SK-N-SH (cell line): ENCODE results near the gene DCAF11. TPM values are rescaled to one million over a fixed set of nuclear protein-coding genes. Genes with fewer than 3 reads are reported as not detected.

Experiments used
- CTCF ChIA-PET: fragments of 300-600, 350-600 bp; formaldehyde crosslinking; extraction: SDS; loops from one replicate; lab custom pipeline; 2021; lab: Yijun Ruan, JAX
- POLR2A ChIA-PET: fragments of 350-600 bp; sonication (Branson Sonifier 250); formaldehyde crosslinking; extraction: SDS; loops from one replicate; lab custom pipeline; 2020; ENCODE audit warnings: antibody characterized with exemption, inconsistent platforms; lab: Yijun Ruan, JAX
- DNase-seq: peaks from one replicate; pipeline ENCODE4 v3.0.0; 2012
- H2AFZ ChIP-seq: fragments of 200-600 bp; sonication (generic); 2 replicates; pipeline ENCODE4 v1.8.1; 2016; ENCODE audit warnings: antibody characterized with exemption, mild to moderate bottlenecking, low read depth
- H3F3A ChIP-seq: fragments of 200-600 bp; sonication (generic); replicated peaks from 2 replicates; pipeline ENCODE3; 2016; ENCODE audit warnings: antibody characterized with exemption, mild to moderate bottlenecking; ENCODE audit not compliant: insufficient read depth
- H3K27ac ChIP-seq, 2 experiments: fragments of 200-500 bp in 1 of 2; fragments of 200-600 bp in 1 of 2; sonication (Bioruptor generic) in 1 of 2; sonication (generic), shearing (Covaris generic) in 1 of 2; 2 replicates each; pipeline versions ENCODE4 v1.5.1 to v1.6.1; 2014 to 2016; ENCODE audit warnings: low read depth in 2 of 2, inconsistent platforms in 1 of 2, low read length in 1 of 2, mild to moderate bottlenecking in 1 of 2, mixed read lengths in 1 of 2
- H3K27me3 ChIP-seq: fragments of 200-600 bp; sonication (generic), shearing (Covaris generic); 2 replicates; pipeline ENCODE4 v1.6.1; 2016; ENCODE audit warnings: mixed run types; ENCODE audit not compliant: insufficient read depth
- H3K36me3 ChIP-seq, 2 experiments: fragments of 200-500 bp in 1 of 2; fragments of 200-600 bp in 1 of 2; sonication (Bioruptor generic) in 1 of 2; sonication (generic) in 1 of 2; replicated peaks in 1 of 2; 2 replicates each; pipeline versions ENCODE3 to v1.5.1; 2014 to 2016; ENCODE audit warnings: low read length in 1 of 2, mild to moderate bottlenecking in 1 of 2; ENCODE audit not compliant: insufficient read depth in 2 of 2, control insufficient read depth in 1 of 2
- H3K4me1 ChIP-seq, 2 experiments: fragments of 200-500 bp in 1 of 2; fragments of 200-600 bp in 1 of 2; sonication (Bioruptor generic) in 1 of 2; sonication (generic), shearing (Covaris generic) in 1 of 2; 2 replicates each; pipeline versions ENCODE4 v1.5.1 to v1.6.1; 2014 to 2016; ENCODE audit warnings: low read depth in 1 of 2, low read length in 1 of 2, mixed run types in 1 of 2; ENCODE audit not compliant: insufficient read depth in 2 of 2, control insufficient read depth in 1 of 2
- H3K4me2 ChIP-seq: fragments of 200-600 bp; sonication (generic), shearing (Covaris generic); 2 replicates; pipeline ENCODE4 v1.6.1; 2017; ENCODE audit warnings: mixed run types
- H3K4me3 ChIP-seq, 2 experiments: fragments of 200-500 bp in 1 of 2; fragments of 200-600 bp in 1 of 2; sonication (Bioruptor generic) in 1 of 2; sonication (generic), shearing (Covaris generic) in 1 of 2; 2 replicates each; pipeline versions ENCODE4 v1.5.1 to v1.8.1; 2014 to 2016; ENCODE audit warnings: low read depth in 2 of 2, inconsistent platforms in 1 of 2, low read length in 1 of 2, mild to moderate bottlenecking in 1 of 2, mixed read lengths in 1 of 2, moderate library complexity in 1 of 2
- H3K79me2 ChIP-seq: fragments of 200-600 bp; sonication (generic); 2 replicates; pipeline ENCODE4 v1.8.1; 2017; ENCODE audit warnings: mild to moderate bottlenecking; ENCODE audit not compliant: insufficient read depth
- H3K9ac ChIP-seq: fragments of 200-600 bp; sonication (generic); 2 replicates; pipeline ENCODE4 v1.6.1; 2017; ENCODE audit warnings: mixed run types
- H3K9me2 ChIP-seq: fragments of 200-600 bp; sonication (generic); 2 replicates; pipeline ENCODE4 v1.6.1; 2017; ENCODE audit warnings: mixed run types
- H3K9me3 ChIP-seq: fragments of 200-600 bp; sonication (generic); 2 replicates; pipeline ENCODE4 v1.6.1; 2017; ENCODE audit warnings: mixed run types, mild to moderate bottlenecking, moderate library complexity
- H4K20me1 ChIP-seq: fragments of 200-600 bp; sonication (generic); 2 replicates; pipeline ENCODE4 v1.6.1; 2017; ENCODE audit warnings: mild to moderate bottlenecking, mixed run types; ENCODE audit not compliant: insufficient read depth
- CHD2 ChIP-seq: fragments of 150-350 bp; IDR thresholded peaks from 2 replicates; pipeline ENCODE4 v1.6.1; 2018; ENCODE audit warnings: low read length; ENCODE audit not compliant: partially characterized antibody
- CTCF ChIP-seq: fragments of 200-600 bp; sonication (generic); IDR thresholded peaks from 2 replicates; pipeline ENCODE4 v1.6.1; 2017; ENCODE audit warnings: antibody characterized with exemption, mild to moderate bottlenecking, moderate library complexity
- ELF1 ChIP-seq: IDR thresholded peaks from 2 replicates; pipeline ENCODE4 v1.4.0; 2012
- EZH2phosphoT487 ChIP-seq: fragments of 200-600 bp; sonication (generic); IDR thresholded peaks from 2 replicates; pipeline ENCODE4 v1.6.1; 2017; ENCODE audit warnings: low read depth, mixed run types, mild to moderate bottlenecking, antibody characterized with exemption, moderate library complexity, borderline replicate concordance
- FOSL2 ChIP-seq: IDR thresholded peaks from 2 replicates; pipeline ENCODE4 v1.4.0; 2012; ENCODE audit warnings: low read depth, mild to moderate bottlenecking, moderate library complexity, borderline replicate concordance
- FOXM1 ChIP-seq: IDR thresholded peaks from 2 replicates; pipeline ENCODE4 v1.4.0; 2012; ENCODE audit warnings: low read depth, mild to moderate bottlenecking
- GABPA ChIP-seq: IDR thresholded peaks from 2 replicates; pipeline ENCODE4 v1.4.0; 2012; ENCODE audit warnings: low read depth, mild to moderate bottlenecking
- JUND ChIP-seq: IDR thresholded peaks from 2 replicates; pipeline ENCODE4 v1.4.0; 2012
- NFIC ChIP-seq: IDR thresholded peaks from 2 replicates; pipeline ENCODE4 v1.4.0; 2012; ENCODE audit warnings: borderline replicate concordance
- REST ChIP-seq: IDR thresholded peaks from 2 replicates; pipeline ENCODE4 v1.6.1; 2012; ENCODE audit warnings: mild to moderate bottlenecking, low read depth, low read length, moderate library complexity
- TAF1 ChIP-seq: IDR thresholded peaks from 2 replicates; pipeline ENCODE4 v1.6.1; 2012; ENCODE audit warnings: low read depth, mild to moderate bottlenecking, low read length, moderate library complexity, borderline replicate concordance
- TCF12 ChIP-seq: IDR thresholded peaks from 2 replicates; pipeline ENCODE4 v1.4.0; 2012
- TEAD4 ChIP-seq: IDR thresholded peaks from 2 replicates; pipeline ENCODE4 v1.4.0; 2012; ENCODE audit warnings: mild to moderate bottlenecking, borderline replicate concordance; ENCODE audit not compliant: insufficient read depth
- USF1 ChIP-seq: IDR thresholded peaks from 2 replicates; pipeline ENCODE4 v1.4.0; 2012; ENCODE audit warnings: low read depth, borderline replicate concordance
- USF2 ChIP-seq: fragments of 150-350 bp; IDR thresholded peaks from 2 replicates; pipeline ENCODE4 v1.6.1; 2017; ENCODE audit warnings: antibody characterized with exemption, low read length, low read depth, borderline replicate concordance
- ZBTB33 ChIP-seq: IDR thresholded peaks from 2 replicates; pipeline ENCODE4 v1.4.0; 2012; ENCODE audit warnings: low read depth, borderline replicate concordance
- WGBS: methylation state at CpG from one replicate; pipeline ENCODE4 v1.1.6; 2017; ENCODE audit warnings: low lambda C conversion rate; 5-methylcytosine and 5-hydroxymethylcytosine counted together
- polyA plus RNA-seq, 3 experiments: library from polyadenylated mRNA; depleted of rRNA; stranded (reverse); fragments of >200 nt; gene quantifications; 2 replicates each; pipeline ENCODE4 v1.2.3, GENCODE V29; 2012

DCAF11 gene
- polyA plus RNA-seq, 1 of the 3 experiments (the other 2 are of a cell fraction): 34.6 TPM

DNA sequence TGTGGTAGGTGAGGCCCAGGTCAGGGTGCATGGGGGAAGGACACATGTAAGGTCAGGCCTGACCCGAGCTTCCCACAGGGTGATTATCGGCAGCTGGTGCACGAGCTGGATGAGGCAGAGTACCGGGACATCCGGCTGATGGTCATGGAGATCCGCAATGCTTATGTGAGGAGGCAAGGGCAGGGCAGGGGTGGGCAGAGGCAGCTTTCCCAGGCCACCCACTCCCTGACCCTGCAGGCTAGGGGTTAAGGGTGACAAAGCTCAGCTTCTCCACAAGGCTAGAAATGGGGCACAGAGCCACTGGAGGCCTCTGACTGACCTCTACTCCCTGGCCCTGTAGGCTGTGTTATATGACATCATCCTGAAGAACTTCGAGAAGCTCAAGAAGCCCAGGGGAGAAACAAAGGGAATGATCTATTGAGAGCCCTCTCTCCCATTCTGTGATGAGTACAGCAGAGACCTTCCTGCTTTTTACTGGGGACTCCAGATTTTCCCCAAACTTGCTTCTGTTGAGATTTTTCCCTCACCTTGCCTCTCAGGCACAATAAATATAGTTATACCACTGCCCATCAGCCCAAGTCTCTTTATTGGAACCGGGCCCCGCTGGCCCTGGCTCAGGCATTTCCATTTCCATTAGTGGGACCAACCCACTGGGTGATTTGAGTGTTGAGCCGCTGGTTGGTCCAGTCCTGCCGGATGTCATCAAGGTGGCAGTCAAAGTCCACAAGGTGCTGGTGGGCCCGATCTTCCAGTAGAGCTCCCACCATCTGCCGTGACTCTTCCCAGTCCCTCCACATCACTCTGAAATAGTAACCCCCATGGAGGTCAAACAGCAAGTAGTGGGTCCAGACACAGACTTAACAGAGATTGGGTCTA lies 24.1 kb downstream of the DCAF11 start:
- H3K9me2 ChIP-seq: no peaks in the 10 kb centered on the region
- H2AFZ ChIP-seq: no peak overlapping the region
- TF ChIP-seq TCF12 (no peak), CTCF (no peak), FOXM1 (no peak), GABPA (no peak), EZH2phosphoT487 (no peak), CHD2 (no peak), JUND (no peak), TEAD4 (no peak), REST (no peak), ELF1 (no peak), FOSL2 (no peak), USF1 (no peak), TAF1 (no peak), ZBTB33 (no peak), USF2 (no peak), NFIC (no peak)
- TF ChIP-seq, all 33 proteins: peak for 0
- Histone ChIP-seq H3K9me3 (no peaks in the 10 kb centered on the region), H3F3A (peaks cover 18% of the 10 kb centered on the region), H3K4me1 (peaks cover 6 to 36% of the 10 kb centered on the region in 2 experiments; a peak in 3 of 4 replicates), H3K4me2 (no peak overlapping the region), H3K27ac (no peak overlapping the region), H3K79me2 (peaks cover 39% of the 10 kb centered on the region), H4K20me1 (no peaks in the 10 kb centered on the region), H3K36me3 (peaks cover 21 to 33% of the 10 kb centered on the region in 2 experiments), H3K4me3 (no peak overlapping the region), H3K27me3 (no peaks in the 10 kb centered on the region), H3K9ac (no peak overlapping the region)
- POLR2A ChIA-PET: interaction anchor here (1.1 to 1.8 kb wide), 3 partner anchors 8 to 32 kb away, joined by 3 to 5 read pairs (median 5); partner anchors contain the start of genes DCAF11, NRL and PSME2
- 91% methylated on average over 8 of the region's 13 CpGs for WGBS
- CTCF ChIA-PET: interaction anchor here (1.1 to 4.7 kb wide), 4 partner anchors 8 to 30 kb away, joined by 3 to 22 read pairs (median 5); partner anchors contain the start of genes IRF9 and RNF31
- no peak for DNase-seq
